A673 (cell line): ENCODE results near the gene BEND3. TPM values are rescaled to one million over a fixed set of nuclear protein-coding genes. Genes with fewer than 3 reads are reported as not detected.

Source experiments
- BruUV-seq: library from RNA; stranded (reverse); fragments of 400-500 nt; replicated peaks from 2 replicates; lab custom pipeline; 2021; lab: Mats Ljungman, UMichigan
- CTCF ChIA-PET: fragments of 300-600 bp; sonication (Branson Sonifier 250); formaldehyde crosslinking; loops from one replicate; lab custom pipeline; 2022; ENCODE audit warnings: antibody characterized with exemption; lab: Charles Lee
- POLR2A ChIA-PET: fragments of 300-600 bp; sonication (Branson Sonifier 250); formaldehyde crosslinking; loops from one replicate; lab custom pipeline; 2022; ENCODE audit warnings: antibody characterized with exemption; ENCODE audit not compliant: low non-redundant PET; lab: Charles Lee
- DNase-seq: peaks from one replicate; pipeline ENCODE4 v3.0.0-alpha.2; 2015; ENCODE audit warnings: low spot score
- H3K27ac ChIP-seq: fragments of 200-600 bp; sonication (generic); 2 replicates; pipeline ENCODE4 v1.5.1; 2016; ENCODE audit warnings: mixed run types, low read depth, mild to moderate bottlenecking, mixed read lengths, antibody characterized with exemption, low read length; ENCODE audit not compliant: poor library complexity, severe bottlenecking
- H3K27me3 ChIP-seq: fragments of 200-600 bp; sonication (generic); replicated peaks from 2 replicates; pipeline ENCODE4 v1.6.1; 2017; ENCODE audit warnings: mixed run types, low read depth, mild to moderate bottlenecking, mixed read lengths, antibody characterized with exemption, low read length; ENCODE audit not compliant: insufficient read depth, poor library complexity
- H3K36me3 ChIP-seq: fragments of 200-600 bp; sonication (generic); 2 replicates; pipeline ENCODE4 v1.6.1; 2016; ENCODE audit warnings: mixed run types, mild to moderate bottlenecking, mixed read lengths, antibody characterized with exemption, low read length; ENCODE audit not compliant: insufficient read depth, poor library complexity, severe bottlenecking
- H3K4me1 ChIP-seq: fragments of 200-600 bp; sonication (generic); 2 replicates; pipeline ENCODE4 v1.6.1; 2017; ENCODE audit warnings: mixed run types, mild to moderate bottlenecking, mixed read lengths, antibody characterized with exemption, low read length; ENCODE audit not compliant: insufficient read depth, poor library complexity, severe bottlenecking
- H3K4me3 ChIP-seq: fragments of 200-600 bp; sonication (generic); 2 replicates; pipeline ENCODE4 v1.5.1; 2016; ENCODE audit warnings: low read depth, mixed run types, mild to moderate bottlenecking, mixed read lengths, low read length; ENCODE audit not compliant: poor library complexity, severe bottlenecking
- H3K9me3 ChIP-seq: fragments of 200-600 bp; sonication (generic); 2 replicates; pipeline ENCODE4 v1.6.1; 2016; ENCODE audit warnings: mixed run types, low read depth, mild to moderate bottlenecking, mixed read lengths, antibody characterized with exemption, low read length; ENCODE audit not compliant: poor library complexity, severe bottlenecking
- CTCF ChIP-seq: fragments of 300-800, 200-600 bp; sonication (generic); conservative IDR thresholded peaks from 2 replicates; pipeline ENCODE4 v1.5.1; 2017; ENCODE audit warnings: low read depth, mild to moderate bottlenecking, antibody characterized with exemption, low read length, moderate library complexity, mixed read lengths
- EZH2 ChIP-seq: fragments of 200-600 bp; sonication (generic); IDR thresholded peaks from 2 replicates; pipeline ENCODE4 v1.6.1; 2017; ENCODE audit warnings: borderline replicate concordance, low read depth, mild to moderate bottlenecking, mixed read lengths, antibody characterized with exemption, low read length; ENCODE audit not compliant: poor library complexity, severe bottlenecking
- intact Hi-C: fragments of 100-400 bp; cut with micrococcal nuclease; formaldehyde crosslinking; loops from one replicate; pipeline ENCODE4 v1.10.0; 2022; ENCODE audit not compliant: unreplicated experiment
- total RNA-seq: library from RNA; stranded (reverse); gene quantifications from 2 replicates; pipeline ENCODE4 v1.2.3, GENCODE V29; 2021

Gene BEND3
- total RNA-seq, 1 experiment from 2014 or later, result 10.9 TPM

DNA sequence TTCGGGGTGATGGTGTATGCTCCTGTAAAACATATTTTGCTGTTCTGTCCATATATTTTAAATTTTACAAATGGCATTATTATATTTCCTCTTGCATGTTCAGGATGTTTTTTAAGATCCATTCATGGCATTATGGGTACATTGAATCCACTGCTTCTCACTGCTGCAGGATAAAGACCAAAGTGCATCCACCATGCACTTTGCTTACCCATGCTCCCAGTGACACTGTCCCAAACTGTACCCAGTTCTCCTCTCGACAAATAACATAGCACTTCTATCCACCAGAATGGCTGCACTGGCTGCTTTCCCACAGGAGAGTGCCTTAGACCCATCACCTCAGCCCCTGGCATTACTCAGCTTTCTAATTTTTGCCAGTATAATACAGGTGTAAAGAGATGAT, 57.6 kb downstream of the BEND3 start:
- no peaks in the 10 kb centered on the region for H3K9me3 ChIP-seq
- TF ChIP-seq EZH2, result no peak
- TF ChIP-seq CTCF, result no peak
- CTCF ChIA-PET, result no interaction called here
- no peak for DNase-seq
- intact Hi-C loops, result no loop called here
- POLR2A ChIA-PET, result no interaction called here
- BruUV-seq, result no TSS peak
- H3K4me3 ChIP-seq, result no peak overlapping the region
- no peaks in the 10 kb centered on the region for H3K27me3 ChIP-seq
- H3K27ac ChIP-seq, result no peak overlapping the region
- H3K4me1 ChIP-seq, result no peaks in the 10 kb centered on the region
- H3K36me3 ChIP-seq, result no peaks in the 10 kb centered on the region

GRCh38 chr6:107056796-107057195, 58.5 kb downstream of the BEND3 start:
- Histone ChIP-seq H3K27me3 (no peaks in the 10 kb centered on the region), H3K27ac (no peak overlapping the region), H3K4me1 (no peaks in the 10 kb centered on the region), H3K4me3 (no peak overlapping the region), H3K9me3 (no peaks in the 10 kb centered on the region), H3K36me3 (no peaks in the 10 kb centered on the region)
- BruUV-seq, result no TSS peak
- ChIA-PET CTCF (no interaction called here), POLR2A (no interaction called here)
- no peak for DNase-seq
- intact Hi-C loops, result no loop called here
- TF ChIP-seq EZH2 (no peak), CTCF (no peak)

DNA sequence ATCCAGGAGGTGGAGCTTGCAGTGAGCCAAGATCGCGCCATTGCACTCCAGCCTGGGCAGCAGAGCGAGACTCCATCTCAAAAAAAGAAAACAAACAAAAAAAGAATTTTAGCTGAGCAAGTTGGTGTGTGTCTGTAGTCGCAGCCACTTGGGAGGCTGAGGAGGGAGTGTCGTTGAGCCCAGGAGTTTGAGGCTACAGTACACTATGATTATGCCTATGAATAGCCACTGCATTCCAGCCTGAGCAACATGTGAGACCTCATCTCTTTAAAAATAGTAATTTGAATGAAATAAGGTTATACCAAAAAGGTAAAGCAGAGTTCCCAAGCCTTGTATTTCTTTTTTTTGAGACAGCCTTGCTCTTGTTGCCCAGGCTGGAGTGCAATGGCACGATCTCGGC, 67.5 kb downstream of the BEND3 start:
- ChIA-PET POLR2A (no interaction called here), CTCF (no interaction called here)
- H3K9me3 ChIP-seq, result no peaks in the 10 kb centered on the region

More for the DNA sequence above, 67.5 kb downstream of the BEND3 start:
- no peak for DNase-seq
- TF ChIP-seq EZH2, result no peak
- no peak for TF ChIP-seq CTCF
- Histone ChIP-seq H3K4me3 (no peak overlapping the region), H3K4me1 (peaks cover 3% of the 10 kb centered on the region), H3K27me3 (no peaks in the 10 kb centered on the region), H3K27ac (no peak overlapping the region), H3K36me3 (no peaks in the 10 kb centered on the region)
- BruUV-seq, result no TSS peak
- intact Hi-C loops, result no loop called here
